ENCODE results near the gene LMO4.

- TF ChIP-seq CTCF (IDR thresholded peaks at IDR 0.05) (no peak), POLR2A (IDR thresholded peaks at IDR 0.05) (no peak)
Measured at GRCh38 chr1:87389011-87389410, 60.3 kb downstream of the LMO4 start.

Data from adrenal gland (tissue), 5 donors.